Parathyroid adenoma (tissue), 2 donors: ENCODE measurements around the gene COL12A1.

ENCODE experiments used
- H2AFZ ChIP-seq: fragments of 300-600 bp; sonication (generic); one replicate; pipeline ENCODE4 v1.7.0; 2017; ENCODE audit warnings: antibody characterized with exemption, mild to moderate bottlenecking
- H3K27ac ChIP-seq: fragments of 300-600 bp; sonication (generic); one replicate; pipeline ENCODE4 v1.7.0; 2017
- H3K27me3 ChIP-seq: fragments of 300-600 bp; sonication (generic); one replicate; pipeline ENCODE4 v1.7.0; 2017; ENCODE audit warnings: low read length; ENCODE audit not compliant: control insufficient read depth, insufficient read depth
- H3K36me3 ChIP-seq: fragments of 300-600 bp; sonication (generic); one replicate; pipeline ENCODE4 v1.7.0; 2017; ENCODE audit warnings: low read length; ENCODE audit not compliant: control insufficient read depth, insufficient read depth
- H3K4me1 ChIP-seq: fragments of 300-600 bp; sonication (generic); one replicate; pipeline ENCODE4 v1.7.0; 2017; ENCODE audit warnings: control low read depth
- H3K4me2 ChIP-seq: fragments of 300-600 bp; sonication (generic); one replicate; pipeline ENCODE4 v1.7.0; 2017; ENCODE audit warnings: low read length
- H3K4me3 ChIP-seq: fragments of 300-600 bp; sonication (generic); one replicate; pipeline ENCODE4 v1.7.0; 2017; ENCODE audit warnings: low read depth, low read length
- H3K79me2 ChIP-seq: fragments of 300-600 bp; sonication (generic); one replicate; pipeline ENCODE4 v1.7.0; 2017; ENCODE audit warnings: control low read depth
- H3K9ac ChIP-seq: fragments of 300-600 bp; sonication (generic); one replicate; pipeline ENCODE4 v1.7.0; 2017; ENCODE audit warnings: mild to moderate bottlenecking
- H3K9me3 ChIP-seq: fragments of 300-600 bp; sonication (generic); one replicate; pipeline ENCODE4 v1.7.0; 2017; ENCODE audit warnings: low read length; ENCODE audit not compliant: control insufficient read depth
- CTCF ChIP-seq: fragments of 300-600 bp; sonication (generic); IDR thresholded peaks from one replicate; pipeline ENCODE4 v1.7.0; 2017; ENCODE audit warnings: antibody characterized with exemption, mild to moderate bottlenecking
- donor health status: primary hyperparathyroidism.

The COL12A1 gene

GRCh38 chr6:75170691-75171560, 34.9 kb downstream of the COL12A1 start:
- Histone ChIP-seq H3K79me2 (no peaks in the 10 kb centered on the region), H3K27me3 (no peaks in the 10 kb centered on the region), H3K9ac (no peak overlapping the region), H3K9me3 (no peaks in the 10 kb centered on the region), H2AFZ (no peak overlapping the region), H3K27ac (no peak overlapping the region), H3K4me1 (no peaks in the 10 kb centered on the region), H3K4me3 (no peak overlapping the region), H3K4me2 (no peak overlapping the region), H3K36me3 (no peaks in the 10 kb centered on the region)
- TF ChIP-seq CTCF, result no peak

GRCh38 chr6:75169689-75170586, 35.9 kb downstream of the COL12A1 start:
- no peaks in the 10 kb centered on the region for H3K4me1 ChIP-seq
- H2AFZ ChIP-seq, result no peak overlapping the region
- no peak overlapping the region for H3K4me3 ChIP-seq
- no peak overlapping the region for H3K9ac ChIP-seq
- H3K27me3 ChIP-seq, result no peaks in the 10 kb centered on the region
- no peak for TF ChIP-seq CTCF
- no peaks in the 10 kb centered on the region for H3K79me2 ChIP-seq
- no peak overlapping the region for H3K27ac ChIP-seq
- no peak overlapping the region for H3K4me2 ChIP-seq
- no peaks in the 10 kb centered on the region for H3K36me3 ChIP-seq
- no peaks in the 10 kb centered on the region for H3K9me3 ChIP-seq

GRCh38 chr6:75167851-75168250, 38.0 kb downstream of the COL12A1 start:
- H3K27me3 ChIP-seq, result no peaks in the 10 kb centered on the region
- H3K79me2 ChIP-seq, result no peaks in the 10 kb centered on the region
- no peak overlapping the region for H2AFZ ChIP-seq
- H3K4me1 ChIP-seq, result no peaks in the 10 kb centered on the region
- no peaks in the 10 kb centered on the region for H3K9me3 ChIP-seq
- H3K4me2 ChIP-seq, result no peak overlapping the region
- TF ChIP-seq CTCF, result no peak
- H3K9ac ChIP-seq, result no peak overlapping the region
- H3K36me3 ChIP-seq, result no peaks in the 10 kb centered on the region
- H3K27ac ChIP-seq, result no peak overlapping the region
- H3K4me3 ChIP-seq, result no peak overlapping the region

- no peak for TF ChIP-seq CTCF
- H3K9me3 ChIP-seq, result no peaks in the 10 kb centered on the region
These were observed 38.5 kb downstream of the COL12A1 start for GRCh38 chr6:75167325-75167724.

More at GRCh38 chr6:75167325-75167724, 38.5 kb downstream of the COL12A1 start:
- H3K27ac ChIP-seq, result no peak overlapping the region
- no peaks in the 10 kb centered on the region for H3K36me3 ChIP-seq
- H3K79me2 ChIP-seq, result no peaks in the 10 kb centered on the region
- H3K4me2 ChIP-seq, result no peak overlapping the region
- no peaks in the 10 kb centered on the region for H3K4me1 ChIP-seq
- H3K4me3 ChIP-seq, result no peak overlapping the region
- no peak overlapping the region for H2AFZ ChIP-seq
- H3K9ac ChIP-seq, result no peak overlapping the region
- no peaks in the 10 kb centered on the region for H3K27me3 ChIP-seq
